HepG2 (cell line): ENCODE measurements around the gene ANKRD12. TPM values are rescaled to one million over a fixed set of nuclear protein-coding genes. Genes with fewer than 3 reads are reported as not detected.

ENCODE experiments used
- HIVEP1 ChIP-seq: sonication (generic); formaldehyde crosslinking; IDR thresholded peaks from 2 replicates; pipeline ENCODE4 v1.4.0; 2020; ENCODE audit warnings: mild to moderate bottlenecking, missing genetic modification reagents
- NFE2 ChIP-seq: sonication (generic); formaldehyde crosslinking; IDR thresholded peaks from 2 replicates; pipeline ENCODE4 v1.4.0; 2020; ENCODE audit warnings: missing genetic modification reagents
- NFKBIZ ChIP-seq: IDR thresholded peaks from 2 replicates; pipeline ENCODE4 v1.6.1; 2018; ENCODE audit warnings: missing genetic modification reagents, missing compliant biosample characterization
- NR0B2 ChIP-seq: sonication (generic); formaldehyde crosslinking; IDR thresholded peaks from 2 replicates; pipeline ENCODE4 v1.4.0; 2020; ENCODE audit warnings: mild to moderate bottlenecking, missing genetic modification reagents
- PRPF4 ChIP-seq: fragments of 200-400 bp; formaldehyde crosslinking; IDR thresholded peaks from 2 replicates; pipeline ENCODE4 v1.6.1; 2016; ENCODE audit warnings: low read length, low read depth; ENCODE audit not compliant: poor library complexity, severe bottlenecking
- RFX3 ChIP-seq: IDR thresholded peaks from 2 replicates; pipeline ENCODE4 v1.6.1; 2016; ENCODE audit warnings: missing biosample characterization, missing genetic modification reagents
- ZHX2 ChIP-seq, 2 experiments: sonication (generic) in 1 of 2; formaldehyde crosslinking in 1 of 2; IDR thresholded peaks; 2 replicates each; pipeline versions ENCODE4 v1.6.1 to v1.9.0; 2014 to 2022; ENCODE audit warnings: antibody characterized with exemption in 1 of 2, borderline replicate concordance in 1 of 2, inconsistent platforms in 1 of 2, low read depth in 1 of 2, missing genetic modification reagents in 1 of 2
- ZNF720 ChIP-seq: sonication (generic); formaldehyde crosslinking; IDR thresholded peaks from 2 replicates; pipeline ENCODE4 v1.4.0; 2020; ENCODE audit warnings: missing genetic modification reagents
- ZNF841 ChIP-seq: sonication (generic); formaldehyde crosslinking; IDR thresholded peaks from 2 replicates; pipeline ENCODE4 v1.8.1; 2023; ENCODE audit warnings: missing genetic modification reagents, borderline replicate concordance
- ZSCAN5A ChIP-seq: sonication (generic); formaldehyde crosslinking; IDR thresholded peaks from 2 replicates; pipeline ENCODE4 v1.8.0; 2022; ENCODE audit warnings: mild to moderate bottlenecking, missing genetic modification reagents, borderline replicate concordance
- polyA plus RNA-seq, 8 experiments: library from polyadenylated mRNA; depleted of rRNA in 3 of 8; stranded (reverse) in 7 of 8; unstranded in 1 of 8; fragments of >200 nt; fragmentation: Illumina TruSeq in 4 of 8; extraction: Trizol in 4 of 8; gene quantifications; 2 replicates each; pipeline versions ENCODE4 v1.2.1 to v1.2.3, GENCODE V29; 2011 to 2016; ENCODE audit warnings: low read depth in 4 of 8, missing spikeins in 1 of 8, mixed read lengths in 1 of 8; ENCODE audit not compliant: insufficient read depth in 1 of 8
- total RNA-seq, 5 experiments: library from RNA; depleted of rRNA; stranded (reverse); fragments of >200 nt; fragmentation: Illumina TruSeq; extraction: Trizol; gene quantifications; 2 replicates each; pipeline ENCODE4 v1.2.3, GENCODE V29; 2016; ENCODE audit warnings: low read depth in 1 of 5

Gene ANKRD12
- total and polyA plus RNA-seq, 2 of the 13 experiments (the other 11 are each of a cell fraction or from before 2014, with no cell fraction given): 6.0 to 23.2 TPM

GRCh38 chr18:9108911-9109310, 27.7 kb upstream of the ANKRD12 start (continued):
- TF ChIP-seq ZHX2 (IDR thresholded peaks at IDR 0.05; ENCODE audit: low read depth): no peak
- TF ChIP-seq ZHX2 (CRISPR knock-in tag; IDR thresholded peaks at IDR 0.05; ENCODE audit: borderline replicate concordance): no peak
- no peak for TF ChIP-seq PRPF4
- no peak for TF ChIP-seq NFE2 (CRISPR knock-in tag)
- no peak for TF ChIP-seq ZNF720 (CRISPR knock-in tag)
- no peak for TF ChIP-seq RFX3 (CRISPR knock-in tag)
- TF ChIP-seq ZNF841: no peak
- TF ChIP-seq NFKBIZ (CRISPR knock-in tag): no peak
- TF ChIP-seq NR0B2 (CRISPR knock-in tag): no peak
- no peak for TF ChIP-seq ZSCAN5A (CRISPR knock-in tag)
- no peak for TF ChIP-seq HIVEP1 (CRISPR knock-in tag)
- TF ChIP-seq, all 625 proteins: peak for 0
